NCI-H1417 (cell line): ENCODE data around the gene KCNN1.
A peak's percentile ranks its signal among the peaks of the same experiment; 100 is the strongest.
"Not testable (repeated sequence)": the region's sequence is repeated elsewhere in the genome, so short reads cannot be mapped to it uniquely, and the experiment has no call there.

Source experiments
- DNase-seq, 3 experiments: peaks; one replicate each; lab custom pipeline; 2025; lab: John Stamatoyannopoulos, UW

Gene KCNN1

DNA sequence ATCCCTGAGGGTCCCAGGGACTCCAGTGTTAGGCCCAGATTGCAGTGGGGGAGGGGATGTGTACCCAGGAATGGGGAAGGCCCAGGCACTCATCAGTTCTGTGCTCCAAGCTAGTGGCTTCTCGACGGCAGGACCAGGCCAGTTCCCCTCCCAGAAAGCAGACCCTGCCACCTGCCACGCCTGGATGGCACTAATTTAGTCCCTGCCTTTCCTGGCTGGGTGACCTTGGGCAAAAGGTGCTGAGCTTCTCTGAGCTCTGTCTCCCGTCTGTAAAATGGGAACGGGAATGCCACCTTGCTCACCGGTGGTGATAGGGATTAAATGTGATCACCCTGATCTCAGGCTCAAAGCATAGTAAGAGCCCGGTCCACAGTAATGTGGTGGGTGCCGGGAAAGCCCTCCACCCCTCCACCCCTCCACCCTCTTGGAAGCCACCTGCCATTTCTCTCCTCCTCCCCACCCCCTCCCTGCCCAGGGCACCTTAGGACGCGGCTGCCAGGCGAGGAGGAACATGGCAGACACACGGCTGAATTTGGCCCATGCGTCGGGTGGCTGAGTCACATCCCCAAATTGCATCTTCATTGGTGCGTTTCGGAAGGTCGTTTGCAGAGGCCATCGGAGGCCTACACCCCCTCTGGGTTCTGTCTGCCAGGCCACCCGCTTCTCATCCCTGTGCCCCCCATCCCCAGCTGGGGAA, 2.3 kb downstream of the KCNN1 start:
- DNase-seq = no peak

DNA sequence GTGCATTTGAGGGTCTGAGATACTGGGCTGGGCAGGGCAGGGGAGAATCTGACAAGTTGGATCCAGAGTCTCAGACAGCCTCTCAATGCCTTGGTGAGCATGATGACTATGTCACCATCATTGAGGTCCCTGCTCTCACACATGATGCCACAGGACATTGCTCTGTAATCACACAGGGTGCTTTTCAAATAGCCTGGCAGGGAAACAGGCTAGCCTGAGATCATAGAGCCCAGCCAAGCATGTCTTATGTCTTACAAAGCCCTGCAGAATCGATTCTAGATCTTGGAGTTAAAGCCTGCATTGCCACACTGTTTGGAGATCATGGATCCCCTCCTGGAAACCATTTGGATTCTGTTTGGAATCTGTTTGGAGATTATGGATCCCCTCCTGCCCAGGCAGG, 5.3 kb downstream of the KCNN1 start:
- no peak for DNase-seq

DNA sequence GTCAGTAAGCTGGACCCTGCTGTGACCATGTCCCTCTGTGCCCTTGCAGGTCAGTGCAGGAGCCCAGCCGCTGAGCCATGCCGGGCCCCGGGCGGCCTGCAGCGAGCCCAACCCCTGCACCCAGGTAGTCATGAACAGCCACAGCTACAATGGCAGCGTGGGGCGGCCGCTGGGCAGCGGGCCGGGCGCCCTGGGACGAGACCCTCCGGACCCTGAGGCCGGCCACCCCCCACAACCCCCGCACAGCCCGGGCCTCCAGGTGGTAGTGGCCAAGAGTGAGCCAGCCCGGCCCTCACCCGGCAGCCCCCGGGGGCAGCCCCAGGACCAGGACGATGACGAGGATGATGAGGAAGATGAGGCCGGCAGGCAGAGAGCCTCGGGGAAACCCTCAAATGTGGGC, 6.9 kb downstream of the KCNN1 start:
- no peak for DNase-seq

DNA sequence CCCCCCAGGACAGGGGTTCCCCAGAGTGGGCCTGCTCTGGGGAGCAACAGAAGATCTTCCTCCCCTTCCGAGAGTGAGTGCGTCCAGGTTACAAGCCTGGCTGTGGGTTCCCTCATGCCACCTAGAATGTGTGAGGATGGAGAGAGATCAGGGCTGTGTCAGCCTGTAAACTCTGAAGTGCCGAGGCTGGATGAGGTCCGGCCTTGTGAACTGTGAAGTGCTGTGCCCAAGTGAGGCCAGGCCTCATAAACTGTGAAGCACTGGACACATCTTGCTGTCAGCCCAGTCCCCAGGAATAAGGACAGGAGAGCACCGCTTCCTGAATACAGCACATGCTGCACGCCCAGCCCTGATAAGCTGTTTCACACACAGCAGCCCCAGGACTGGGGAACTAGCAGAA, 7.6 kb downstream of the KCNN1 start:
- DNase-seq = no peak

DNA sequence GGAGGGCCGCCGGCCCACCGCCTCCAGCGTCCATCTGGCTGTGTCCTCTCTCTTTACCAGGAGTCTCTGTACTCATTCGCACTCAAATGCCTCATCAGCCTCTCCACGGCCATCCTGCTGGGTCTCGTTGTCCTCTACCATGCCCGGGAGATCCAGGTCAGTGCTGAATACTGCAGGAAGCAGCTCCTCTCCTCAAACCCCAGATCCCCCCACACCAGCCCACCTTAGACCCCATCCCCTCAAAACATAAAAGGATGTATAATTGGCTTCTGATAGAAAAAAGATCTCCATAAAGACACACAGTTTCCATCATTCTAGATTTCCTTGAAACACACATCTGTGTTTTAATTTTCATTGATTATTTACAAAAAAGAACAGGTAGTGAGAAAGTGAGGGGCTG, 8.1 kb downstream of the KCNN1 start:
- no peak for DNase-seq

DNA sequence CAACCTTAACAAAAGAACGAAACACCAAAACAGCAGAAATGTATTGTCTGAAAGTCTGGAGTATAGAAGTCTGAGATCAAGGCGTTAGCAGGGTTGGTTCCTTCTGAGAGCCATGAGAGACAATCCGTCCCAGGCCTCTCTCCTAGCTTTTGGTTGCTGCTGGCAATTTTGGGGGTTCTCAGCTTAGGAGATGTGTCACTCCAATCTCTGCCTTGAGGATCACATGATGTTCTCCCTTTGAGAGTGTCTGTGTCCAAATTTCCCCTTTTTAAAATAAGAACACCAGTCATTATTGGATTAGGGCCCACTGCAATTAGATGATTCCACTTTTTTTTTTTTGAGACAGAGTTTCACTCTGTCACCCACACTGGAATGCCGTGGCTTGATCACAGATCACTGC, 10.1 kb downstream of the KCNN1 start:
- DNase-seq = no peak

DNA sequence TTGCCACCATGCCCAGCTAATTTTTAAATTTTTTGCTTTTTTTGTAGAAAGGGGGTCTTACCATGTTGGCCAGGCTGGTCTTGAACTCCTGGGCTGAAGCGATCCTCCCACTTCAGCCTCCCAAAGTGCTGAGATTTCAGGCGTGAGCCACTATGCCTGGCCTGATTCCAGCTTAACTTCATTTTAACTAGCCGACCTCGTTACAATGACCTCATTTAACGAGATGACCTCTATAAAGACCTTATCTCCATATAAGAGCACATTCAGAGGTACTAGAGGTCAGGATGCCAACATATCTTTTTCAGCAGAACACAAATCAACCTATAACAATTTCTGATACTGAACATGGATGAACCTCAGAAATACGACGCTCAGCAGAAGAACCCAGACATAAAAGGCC, 10.6 kb downstream of the KCNN1 start:
- no peak for DNase-seq

DNA sequence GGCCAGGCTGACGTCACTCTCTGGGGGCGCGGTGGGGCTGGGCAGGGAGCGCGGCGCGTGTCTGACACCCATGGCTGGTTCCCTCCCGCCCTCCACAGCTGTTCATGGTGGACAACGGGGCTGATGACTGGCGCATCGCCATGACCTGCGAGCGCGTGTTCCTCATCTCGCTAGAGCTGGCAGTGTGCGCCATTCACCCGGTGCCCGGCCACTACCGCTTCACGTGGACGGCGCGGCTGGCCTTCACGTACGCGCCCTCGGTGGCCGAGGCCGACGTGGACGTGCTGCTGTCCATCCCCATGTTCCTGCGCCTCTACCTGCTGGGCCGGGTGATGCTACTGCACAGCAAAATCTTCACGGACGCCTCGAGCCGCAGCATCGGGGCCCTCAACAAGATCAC, 14.7 kb downstream of the KCNN1 start:
- no peak for DNase-seq

DNA sequence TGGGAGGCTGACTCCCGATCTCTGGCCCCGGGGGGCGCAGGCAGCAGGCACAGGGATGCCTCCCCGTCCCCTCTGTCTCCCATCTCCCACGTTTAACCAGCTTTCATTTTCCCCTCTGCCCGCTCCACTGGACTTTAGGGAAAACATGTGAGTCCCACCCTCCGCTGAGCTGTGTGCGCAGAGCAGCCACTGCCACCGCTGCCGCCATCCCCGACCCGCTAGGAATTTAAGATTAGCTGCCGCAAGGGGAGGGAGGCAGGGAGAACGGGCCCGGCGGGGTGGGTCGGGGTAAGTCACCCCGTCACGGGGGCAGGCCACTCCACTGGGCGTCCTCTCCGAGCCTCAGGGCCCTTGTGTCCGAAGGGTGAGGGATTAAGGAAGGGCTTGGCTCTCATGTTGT, 15.5 kb downstream of the KCNN1 start:
- no peak for DNase-seq

DNA sequence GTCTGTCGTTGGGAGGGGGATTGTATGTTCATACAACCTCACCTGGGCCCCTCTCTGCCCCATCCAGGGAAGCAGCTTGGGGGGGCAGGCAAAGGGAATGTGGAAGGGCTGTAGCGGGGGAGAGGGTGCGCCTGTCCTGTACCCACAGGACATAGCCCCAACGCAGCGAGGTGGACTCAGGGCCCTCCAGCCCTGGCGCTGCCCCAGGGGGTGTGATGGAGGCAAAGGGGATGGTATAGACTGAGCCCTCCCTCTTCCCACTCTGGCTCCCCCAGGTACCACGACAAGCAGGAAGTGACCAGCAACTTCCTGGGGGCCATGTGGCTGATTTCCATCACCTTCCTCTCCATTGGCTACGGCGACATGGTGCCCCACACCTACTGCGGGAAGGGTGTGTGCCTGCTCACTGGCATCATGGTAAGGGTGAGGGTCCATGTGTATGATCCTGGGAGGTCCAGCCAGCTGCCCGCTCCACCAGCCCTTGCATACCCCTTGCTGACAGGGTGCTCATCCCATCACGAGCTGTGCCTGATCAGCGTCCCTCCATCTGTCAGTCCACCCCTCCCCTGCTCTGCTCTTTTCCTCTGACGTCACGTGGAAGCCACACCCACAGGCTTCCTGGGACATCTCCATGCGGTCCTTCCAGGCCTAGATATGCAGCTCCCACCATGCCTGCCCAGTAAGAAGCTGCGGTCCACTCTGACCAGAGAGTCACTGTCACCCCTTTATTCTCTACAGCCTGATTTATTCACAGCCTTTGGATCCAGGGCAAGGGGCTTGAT, 18.3 kb downstream of the KCNN1 start:
- DNase-seq = no peak

DNA sequence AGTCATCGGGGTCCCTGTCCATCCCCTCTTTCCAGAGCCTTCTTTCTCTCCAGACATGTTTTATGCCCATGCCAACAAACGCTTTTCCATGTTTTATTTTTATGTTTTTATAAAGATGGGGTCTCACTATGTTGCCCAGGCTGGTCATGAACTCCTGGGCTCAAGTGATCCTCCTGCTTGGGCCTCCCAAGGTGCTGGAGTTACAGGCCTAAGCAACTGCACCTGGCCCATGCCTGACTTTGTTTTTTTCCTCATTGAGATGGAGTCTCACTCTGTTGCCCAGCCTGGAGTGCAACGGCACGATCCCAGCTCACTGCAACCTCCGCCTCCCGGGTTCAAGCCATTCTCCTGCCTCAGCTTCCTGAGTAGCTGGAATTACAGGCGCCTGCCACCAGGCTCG, 19.7 kb downstream of the KCNN1 start:
- DNase-seq = not testable (repeated sequence)

DNA sequence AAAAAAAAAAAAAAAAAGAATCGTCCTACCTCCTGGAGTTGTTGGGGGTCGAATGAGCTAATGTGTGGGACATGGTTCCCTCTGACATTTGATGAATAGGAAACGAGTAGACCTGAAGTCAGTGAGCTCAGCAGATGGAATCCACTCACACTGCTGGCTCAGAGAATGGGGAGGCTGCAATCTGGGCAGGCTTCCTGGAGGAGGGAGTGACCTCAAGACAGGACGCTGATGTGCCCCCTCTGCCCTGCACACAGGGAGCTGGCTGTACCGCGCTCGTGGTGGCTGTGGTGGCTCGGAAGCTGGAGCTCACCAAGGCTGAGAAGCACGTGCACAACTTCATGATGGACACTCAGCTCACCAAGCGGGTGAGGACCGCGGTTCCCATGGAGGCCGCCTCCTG, 21.3 kb downstream of the KCNN1 start:
- DNase-seq = no peak

DNA sequence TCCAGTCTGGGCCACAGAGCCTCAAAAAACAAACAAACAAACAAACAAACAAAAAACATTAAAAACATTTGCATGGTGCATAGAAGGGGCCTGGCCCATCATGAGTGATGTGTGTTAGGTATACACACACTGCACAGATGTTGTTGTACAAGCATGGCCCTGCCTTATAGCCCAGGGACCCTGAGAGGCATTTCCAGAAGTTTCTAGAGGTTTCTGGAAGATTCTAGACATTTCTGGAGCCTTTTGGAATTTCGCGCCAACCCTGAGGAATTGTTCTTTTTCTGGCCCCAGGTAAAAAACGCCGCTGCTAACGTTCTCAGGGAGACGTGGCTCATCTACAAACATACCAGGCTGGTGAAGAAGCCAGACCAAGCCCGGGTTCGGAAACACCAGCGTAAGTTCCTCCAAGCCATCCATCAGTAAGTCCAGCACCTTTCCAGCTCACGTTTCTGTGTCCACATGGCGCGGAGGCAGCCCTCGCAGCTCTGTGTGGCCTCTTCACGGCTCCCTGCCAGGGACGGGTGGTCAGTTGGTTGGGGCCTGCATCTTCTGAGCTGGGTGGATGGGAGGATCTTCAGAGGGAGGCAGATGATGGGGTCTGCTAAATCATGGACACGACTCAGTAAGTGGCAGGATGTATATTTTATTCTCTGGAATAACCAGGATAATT, 22.7 kb downstream of the KCNN1 start:
- DNase-seq = no peak

DNA sequence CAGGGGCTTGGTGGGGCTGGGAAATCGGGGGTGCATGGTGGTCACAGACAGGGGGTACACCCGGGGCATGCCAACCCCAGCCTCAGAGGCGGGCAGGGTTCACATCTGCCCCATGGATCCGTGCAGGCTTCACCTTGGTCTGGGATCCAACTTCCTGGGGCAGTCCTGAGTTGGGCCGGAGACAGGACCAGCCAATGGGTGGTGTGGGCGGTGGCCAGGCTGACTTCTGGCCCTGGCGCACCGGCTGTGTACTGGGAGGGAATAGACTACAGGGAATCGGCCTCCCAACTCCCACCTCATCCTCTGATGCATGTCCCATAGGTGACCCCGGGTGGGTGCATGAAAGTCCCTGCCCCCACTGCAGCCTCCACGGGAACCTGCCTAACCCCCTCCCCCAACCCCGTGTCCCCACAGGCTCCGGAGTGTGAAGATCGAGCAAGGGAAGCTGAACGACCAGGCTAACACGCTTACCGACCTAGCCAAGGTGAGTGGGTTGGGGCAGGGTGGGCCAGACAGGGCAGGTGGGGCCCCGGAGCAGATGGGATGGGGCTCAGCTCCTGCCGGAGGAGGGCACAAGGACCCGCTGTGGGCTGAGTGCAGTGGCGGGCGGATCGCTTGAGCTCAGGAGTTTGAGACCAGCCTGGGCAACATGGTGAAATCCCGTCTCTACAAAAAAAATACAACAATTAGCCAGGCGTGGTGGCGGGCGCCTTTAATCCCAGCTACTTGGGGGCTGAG, 26.3 kb downstream of the KCNN1 start:
- no peak for DNase-seq

DNA sequence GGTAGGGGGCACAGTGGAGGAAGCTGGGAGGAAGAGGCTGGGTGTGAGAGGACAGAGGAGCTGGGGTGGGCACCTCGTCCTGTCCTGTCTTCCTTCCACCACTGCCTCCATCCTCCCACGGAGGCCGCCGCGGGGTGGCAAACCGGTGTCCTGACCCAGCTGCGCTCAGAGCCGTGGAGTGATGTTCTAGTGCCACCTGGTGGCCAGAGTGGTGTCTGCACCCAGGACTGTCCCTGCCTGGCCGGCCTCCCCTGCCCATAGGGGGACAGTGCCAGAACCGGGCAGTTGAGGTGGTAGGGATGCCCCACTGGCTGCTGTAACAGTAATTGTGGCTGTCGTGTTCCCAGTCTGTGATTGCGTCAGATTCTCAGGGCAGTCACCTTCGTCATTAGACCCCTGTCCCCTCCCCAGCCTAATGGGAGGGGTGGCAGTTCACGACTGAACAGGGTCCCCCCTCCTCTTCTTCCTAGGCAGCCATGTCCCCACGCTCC, 30.0 kb downstream of the KCNN1 start:
- DNase-seq = peak; percentile 49 to 79 (median 64)

DNA sequence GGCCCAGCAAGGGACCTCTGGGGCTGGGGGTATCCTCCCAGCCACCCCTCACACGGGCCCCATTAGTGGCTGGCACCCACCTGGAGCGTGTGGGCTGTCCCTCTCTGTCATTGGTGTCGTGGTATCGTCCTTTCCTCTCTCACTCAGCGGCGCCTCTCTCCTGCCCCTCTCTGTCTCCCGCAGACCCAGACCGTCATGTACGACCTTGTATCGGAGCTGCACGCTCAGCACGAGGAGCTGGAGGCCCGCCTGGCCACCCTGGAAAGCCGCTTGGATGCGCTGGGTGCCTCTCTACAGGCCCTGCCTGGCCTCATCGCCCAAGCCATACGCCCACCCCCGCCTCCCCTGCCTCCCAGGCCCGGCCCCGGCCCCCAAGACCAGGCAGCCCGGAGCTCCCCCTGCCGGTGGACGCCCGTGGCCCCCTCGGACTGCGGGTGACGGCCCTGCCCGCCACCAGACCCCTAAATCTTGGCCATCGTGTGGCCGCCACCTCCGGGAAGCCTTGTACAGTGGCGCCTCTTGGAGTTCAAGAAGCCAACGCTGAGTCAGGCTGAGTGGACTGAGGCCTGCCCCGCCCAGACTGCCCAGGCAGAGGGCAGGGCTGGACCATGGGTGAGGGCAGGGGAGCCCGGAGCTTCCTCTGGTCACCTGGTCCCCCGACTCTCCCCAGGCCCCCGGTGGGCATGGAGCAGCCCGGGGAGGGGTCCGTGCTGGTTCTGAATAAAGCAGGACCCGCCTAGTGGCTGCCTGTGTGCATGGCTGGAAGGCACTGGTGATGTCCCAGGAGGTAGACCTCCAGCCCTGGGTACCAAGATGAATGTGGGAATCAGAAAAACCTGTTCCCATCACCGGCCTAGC, 31.3 kb downstream of the KCNN1 start:
- no peak for DNase-seq

DNA sequence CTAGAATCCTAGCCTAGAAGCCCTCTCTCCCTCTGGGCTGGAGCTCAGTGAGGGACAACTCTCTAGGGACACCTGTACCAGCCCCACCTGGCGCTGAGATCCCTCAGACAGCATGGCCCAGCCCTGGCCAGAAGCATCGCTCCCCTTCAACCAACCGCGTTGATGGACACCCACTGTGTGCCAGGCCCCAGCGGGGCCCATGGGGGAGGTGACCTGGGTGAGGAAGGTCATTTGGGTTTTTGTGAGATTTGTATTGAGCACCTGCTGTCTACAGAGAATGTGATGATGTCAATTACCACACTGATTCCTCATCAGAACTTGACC, 31.9 kb downstream of the KCNN1 start:
- DNase-seq = no peak

DNA sequence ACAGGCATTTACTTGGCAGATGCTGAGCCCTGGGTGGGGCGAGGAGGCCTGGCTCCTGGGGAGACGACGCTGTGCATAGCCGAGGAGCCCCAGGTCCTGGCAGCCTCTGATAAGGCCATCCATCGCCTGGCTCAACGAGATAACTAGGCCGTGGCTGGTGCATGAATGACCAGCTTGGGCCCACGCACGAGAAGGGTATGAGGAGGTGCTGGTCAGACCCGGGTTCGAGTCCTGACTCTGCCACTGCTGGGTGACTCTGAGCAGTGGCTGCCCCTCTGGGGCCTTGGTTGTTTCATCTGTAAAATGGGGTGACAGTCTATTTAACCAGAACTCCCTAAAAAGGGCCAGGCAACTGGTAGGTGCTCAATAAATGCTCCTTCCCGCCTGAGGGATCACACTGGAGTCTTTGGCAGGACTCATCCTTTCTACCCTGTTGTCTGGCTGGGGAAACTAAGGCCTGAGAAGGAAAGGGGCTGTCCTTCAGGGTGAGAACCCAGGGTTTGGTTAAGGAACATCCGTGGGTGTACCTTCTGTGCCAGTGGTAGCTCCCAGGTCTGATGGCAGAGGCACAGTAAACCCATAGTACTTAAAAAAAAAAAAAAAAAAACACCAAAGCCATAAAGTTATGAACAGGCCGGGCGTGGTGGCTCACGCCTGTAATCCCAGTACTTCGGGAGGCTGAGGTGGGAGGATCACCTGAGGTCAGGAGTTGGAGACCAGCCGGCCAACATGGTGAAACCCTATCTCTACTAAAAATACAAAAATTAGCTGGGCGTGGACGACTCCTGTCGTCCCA, 33.0 kb downstream of the KCNN1 start:
- DNase-seq = no peak

DNA sequence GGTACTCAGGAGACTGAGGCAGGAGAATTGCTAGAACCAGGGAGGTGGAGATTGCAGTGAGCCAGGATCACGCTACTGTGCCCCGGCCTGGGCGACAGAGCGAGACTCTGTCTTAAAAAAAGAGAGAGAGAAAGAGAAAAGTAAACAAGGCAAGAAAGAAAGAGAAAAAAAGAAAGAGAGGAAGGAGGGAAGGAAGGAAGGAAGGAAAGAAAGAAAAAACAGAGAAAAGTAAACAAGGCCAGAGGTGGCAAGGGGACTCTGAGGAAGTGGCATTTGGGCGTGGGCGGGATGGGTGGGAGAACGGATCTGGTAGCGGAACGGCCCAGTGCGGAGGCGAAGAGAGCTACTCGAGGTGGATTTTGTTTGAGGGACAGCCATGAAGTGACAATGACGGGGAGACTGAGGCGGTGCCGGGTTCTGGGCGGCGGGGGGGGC, 33.6 kb downstream of the KCNN1 start:
- no peak for DNase-seq

DNA sequence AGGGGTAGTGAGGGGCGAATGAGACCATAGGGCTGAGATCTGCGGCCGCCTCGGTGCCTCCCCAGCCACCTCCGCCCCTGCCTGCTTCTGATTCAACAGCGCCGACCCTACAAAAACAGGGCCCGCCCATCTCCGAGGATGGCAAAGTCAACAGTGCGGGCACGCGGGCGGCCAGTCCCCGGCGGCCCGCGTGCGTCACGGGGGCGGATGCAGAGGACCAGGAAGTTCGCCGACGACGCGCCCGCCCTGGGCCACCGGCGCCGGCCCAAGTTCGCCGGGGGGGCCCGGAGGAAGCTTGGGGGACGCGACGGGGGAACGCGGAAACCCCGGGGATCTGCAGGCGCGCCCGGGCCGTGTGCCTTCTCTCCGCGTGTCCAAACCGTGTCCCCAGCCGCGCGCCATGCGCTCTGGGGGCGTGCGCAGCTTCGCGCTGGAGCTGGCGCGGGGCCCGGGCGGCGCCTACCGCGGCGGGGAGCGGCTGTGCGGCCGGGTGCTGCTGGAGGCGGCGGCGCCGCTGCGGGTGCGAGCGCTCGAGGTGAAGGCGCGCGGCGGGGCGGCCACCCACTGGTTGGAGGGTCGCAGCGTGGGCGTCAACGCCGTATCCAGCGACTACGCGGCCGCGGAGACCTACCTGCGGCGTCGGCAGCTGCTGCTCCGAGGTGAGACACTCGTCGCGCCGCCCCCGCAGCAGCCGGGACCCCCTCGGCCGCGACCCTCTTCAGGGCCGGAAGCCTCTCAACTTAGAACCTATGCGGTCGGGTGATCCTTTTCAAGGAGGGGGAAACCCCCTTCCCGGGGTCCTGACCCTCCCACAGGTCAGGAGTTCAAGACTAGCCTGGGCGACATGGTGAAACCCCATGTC, 34.2 kb downstream of the KCNN1 start:
- peak; percentile 35 to 89 (median 81) for DNase-seq
